GM23338 (cell line): ENCODE data around the gene MED17. TPM values are rescaled to one million over a fixed set of nuclear protein-coding genes. Genes with fewer than 3 reads are reported as not detected.

ENCODE experiments used
- ATAC-seq: fragments of 200-7000 bp; cut with Tn5 transposase; 3 replicates; pipeline ENCODE4 v1.9.1; 2020
- DNase-seq: peaks from one replicate; pipeline ENCODE4 v3.0.0-alpha.2; 2015; ENCODE audit warnings: low spot score
- H2AFZ ChIP-seq: fragments of 200-600 bp; sonication (generic); 2 replicates; pipeline ENCODE4 v1.8.0; 2016; ENCODE audit warnings: antibody characterized with exemption, mild to moderate bottlenecking, moderate library complexity
- H3F3A ChIP-seq: fragments of 200-600 bp; sonication (generic); replicated peaks from 2 replicates; pipeline ENCODE4 v1.8.0; 2017; ENCODE audit warnings: antibody characterized with exemption, mixed run types, low read depth
- H3K27ac ChIP-seq: fragments of 200-600 bp; sonication (generic); 2 replicates; pipeline ENCODE4 v1.6.1; 2016; ENCODE audit warnings: low read depth
- H3K27me3 ChIP-seq: fragments of 200-600 bp; sonication (generic); 2 replicates; pipeline ENCODE4 v1.8.0; 2016; ENCODE audit warnings: mild to moderate bottlenecking, mixed run types, moderate library complexity; ENCODE audit not compliant: insufficient read depth
- H3K36me3 ChIP-seq: fragments of 200-600 bp; sonication (generic); 2 replicates; pipeline ENCODE4 v1.8.0; 2016; ENCODE audit warnings: mild to moderate bottlenecking; ENCODE audit not compliant: insufficient read depth
- H3K4me1 ChIP-seq: fragments of 200-600 bp; sonication (generic); 2 replicates; pipeline ENCODE4 v1.8.0; 2016; ENCODE audit warnings: mild to moderate bottlenecking, moderate library complexity; ENCODE audit not compliant: insufficient read depth
- H3K4me2 ChIP-seq: fragments of 200-600 bp; sonication (generic); 2 replicates; pipeline ENCODE4 v1.7.1; 2017; ENCODE audit warnings: mixed run types
- H3K4me3 ChIP-seq: fragments of 200-600 bp; sonication (generic); 2 replicates; pipeline ENCODE4 v1.6.1; 2016; ENCODE audit warnings: mixed run types
- H3K79me2 ChIP-seq: fragments of 200-600 bp; sonication (generic); replicated peaks from 2 replicates; pipeline ENCODE4 v1.8.0; 2017; ENCODE audit warnings: mild to moderate bottlenecking; ENCODE audit not compliant: insufficient read depth
- H3K9me2 ChIP-seq: fragments of 200-600 bp; sonication (generic); 2 replicates; pipeline ENCODE4 v1.8.0; 2017; ENCODE audit not compliant: insufficient read depth
- H4K20me1 ChIP-seq: fragments of 200-600 bp; sonication (generic); replicated peaks from 2 replicates; pipeline ENCODE4 v1.8.0; 2017; ENCODE audit warnings: mild to moderate bottlenecking; ENCODE audit not compliant: insufficient read depth
- H3K27ac Mint-ChIP-seq: 2 replicates; pipeline ENCODE4 v1.8.0; 2020; ENCODE audit warnings: inconsistent platforms, mild to moderate bottlenecking, moderate library complexity, mixed read lengths
- H3K27me3 Mint-ChIP-seq: 3 replicates; pipeline ENCODE4 v1.8.0; 2022; ENCODE audit warnings: low read depth, mild to moderate bottlenecking, moderate library complexity, mixed read lengths, inconsistent platforms; ENCODE audit not compliant: insufficient read depth, poor library complexity
- H3K36me3 Mint-ChIP-seq: 3 replicates; pipeline ENCODE4 v1.8.0; 2021; ENCODE audit warnings: low read depth, mild to moderate bottlenecking, inconsistent platforms, moderate library complexity, mixed read lengths
- H3K4me1 Mint-ChIP-seq: 3 replicates; pipeline ENCODE4 v1.8.0; 2020; ENCODE audit warnings: mild to moderate bottlenecking, inconsistent platforms, mixed read lengths
- H3K4me3 Mint-ChIP-seq: 3 replicates; pipeline ENCODE4 v1.8.0; 2021; ENCODE audit warnings: moderate library complexity, mild to moderate bottlenecking, inconsistent platforms, mixed read lengths
- H3K9me3 Mint-ChIP-seq: 3 replicates; pipeline ENCODE4 v1.8.0; 2020; ENCODE audit warnings: moderate library complexity, mild to moderate bottlenecking, inconsistent platforms, mixed read lengths
- CREB1 ChIP-seq: fragments of 250-450 bp; sonication (Bioruptor Pico); IDR thresholded peaks from 2 replicates; pipeline ENCODE4 v1.5.0; 2020; ENCODE audit warnings: low read depth, mild to moderate bottlenecking, moderate library complexity
- EZH2 ChIP-seq: fragments of 200-600 bp; sonication (generic); IDR thresholded peaks from one replicate; pipeline ENCODE4 v1.8.0; 2017; ENCODE audit warnings: antibody characterized with exemption, mild to moderate bottlenecking, low read depth; ENCODE audit not compliant: unreplicated experiment
- EZH2phosphoT487 ChIP-seq: fragments of 200-600 bp; sonication (generic); IDR thresholded peaks from one replicate; pipeline ENCODE4 v1.8.1; 2018; ENCODE audit warnings: antibody characterized with exemption; ENCODE audit not compliant: unreplicated experiment
- JUNB ChIP-seq: IDR thresholded peaks from one replicate; pipeline ENCODE4 v1.6.1; 2016; ENCODE audit warnings: antibody characterized with exemption; ENCODE audit not compliant: unreplicated experiment
- NANOG ChIP-seq: IDR thresholded peaks from 2 replicates; pipeline ENCODE4 v1.6.1; 2016; ENCODE audit warnings: antibody characterized with exemption, borderline replicate concordance
- STAT1 ChIP-seq: IDR thresholded peaks from one replicate; pipeline ENCODE4 v1.6.1; 2016; ENCODE audit warnings: antibody characterized with exemption; ENCODE audit not compliant: unreplicated experiment
- ZNF114 ChIP-seq: fragments of 250-450 bp; sonication (Bioruptor Pico); IDR thresholded peaks from 2 replicates; pipeline ENCODE4 v1.5.0; 2020; ENCODE audit warnings: mild to moderate bottlenecking, moderate library complexity
- ZNF331 ChIP-seq: fragments of 250-450 bp; sonication (Bioruptor Pico); IDR thresholded peaks from 2 replicates; pipeline ENCODE4 v1.5.0; 2020; ENCODE audit warnings: low read depth, mild to moderate bottlenecking, moderate library complexity
- polyA plus RNA-seq: library from polyadenylated mRNA; unstranded; fragments of >200 nt; fragmentation: Nextera tagmentation; extraction: Ambion mirVana; gene quantifications from 2 replicates; pipeline ENCODE4 v1.2.1, GENCODE V29; 2016
- total RNA-seq: library from RNA; depleted of rRNA; stranded (reverse); fragments of >200 nt; shearing (Covaris generic); gene quantifications from 2 replicates; pipeline ENCODE4 v1.2.3, GENCODE V29; 2014
- TF ChIP-seq, protein P1 (sequence below): fragments of 250-450 bp; sonication (Bioruptor Pico); IDR thresholded peaks from 2 replicates; pipeline ENCODE4 v1.5.0; 2020; ENCODE audit warnings: mild to moderate bottlenecking, moderate library complexity
- TF ChIP-seq, protein P2 (sequence below): IDR thresholded peaks from 2 replicates; pipeline ENCODE4 v1.6.1; 2016; ENCODE audit warnings: antibody characterized with exemption
- TF ChIP-seq, protein P3 (sequence below), 2 experiments: fragments of 200-600 bp in 1 of 2; sonication (generic) in 1 of 2; conservative IDR thresholded peaks; 2 replicates each; pipeline versions ENCODE4 v1.5.1 to v1.6.1; 2016 to 2017; ENCODE audit warnings: antibody characterized with exemption in 2 of 2, low read depth in 2 of 2, mild to moderate bottlenecking in 2 of 2, moderate library complexity in 1 of 2
- TF ChIP-seq, protein P4 (sequence below): IDR thresholded peaks from one replicate; pipeline ENCODE4 v1.6.1; 2018; ENCODE audit warnings: antibody characterized with exemption; ENCODE audit not compliant: unreplicated experiment

Gene MED17
- total and polyA plus RNA-seq, 2 experiments from 2014 or later: 19.1 to 31.2 TPM

DNA sequence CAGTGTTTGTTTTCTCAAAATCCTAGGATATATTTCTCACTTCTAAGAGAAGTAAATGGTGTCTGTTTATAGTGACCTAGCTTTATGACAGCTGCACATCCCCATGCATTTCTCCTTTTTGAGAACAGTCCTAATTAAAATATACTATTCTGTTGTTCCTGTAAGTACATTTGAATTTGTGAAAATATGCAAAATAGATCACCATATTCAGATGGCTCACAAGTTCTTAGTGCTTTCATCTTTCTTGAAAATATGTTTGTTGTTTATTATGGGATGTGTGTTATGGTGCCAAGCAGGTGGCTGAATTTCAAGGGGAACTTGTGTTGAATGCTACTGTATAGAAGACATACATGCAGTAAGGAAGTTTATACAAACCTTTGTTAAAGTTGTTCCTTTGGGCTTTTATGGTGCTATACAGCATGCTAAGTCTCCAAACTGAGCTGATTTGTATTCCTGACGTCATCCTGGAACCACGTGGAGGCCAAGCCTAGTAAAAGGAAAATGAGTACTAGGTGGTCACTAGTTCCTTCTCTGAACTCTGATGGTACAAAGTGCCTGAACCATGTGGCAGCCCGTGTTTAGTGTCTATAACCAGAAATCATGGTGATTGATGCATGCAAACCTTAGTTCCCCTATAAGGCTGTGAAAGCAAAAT, 74.2 kb downstream of the MED17 start:
- no peak overlapping the region for H2AFZ ChIP-seq

More for the DNA sequence above, 74.2 kb downstream of the MED17 start:
- no peak overlapping the region for H3K4me3 Mint-ChIP-seq
- no peak overlapping the region for H3K4me3 ChIP-seq
- H4K20me1 ChIP-seq: no peaks in the 10 kb centered on the region
- H3K27me3 Mint-ChIP-seq: no peaks in the 10 kb centered on the region
- no peaks in the 10 kb centered on the region for H3K27me3 ChIP-seq
- peaks cover 37% of the 10 kb centered on the region for H3K4me1 ChIP-seq
- H3K79me2 ChIP-seq: no peaks in the 10 kb centered on the region
- H3K27ac Mint-ChIP-seq: no peak overlapping the region
- H3K9me3 Mint-ChIP-seq: no peaks in the 10 kb centered on the region; the same call in 2 of the 3 replicates
- TF ChIP-seq, protein P1, sequence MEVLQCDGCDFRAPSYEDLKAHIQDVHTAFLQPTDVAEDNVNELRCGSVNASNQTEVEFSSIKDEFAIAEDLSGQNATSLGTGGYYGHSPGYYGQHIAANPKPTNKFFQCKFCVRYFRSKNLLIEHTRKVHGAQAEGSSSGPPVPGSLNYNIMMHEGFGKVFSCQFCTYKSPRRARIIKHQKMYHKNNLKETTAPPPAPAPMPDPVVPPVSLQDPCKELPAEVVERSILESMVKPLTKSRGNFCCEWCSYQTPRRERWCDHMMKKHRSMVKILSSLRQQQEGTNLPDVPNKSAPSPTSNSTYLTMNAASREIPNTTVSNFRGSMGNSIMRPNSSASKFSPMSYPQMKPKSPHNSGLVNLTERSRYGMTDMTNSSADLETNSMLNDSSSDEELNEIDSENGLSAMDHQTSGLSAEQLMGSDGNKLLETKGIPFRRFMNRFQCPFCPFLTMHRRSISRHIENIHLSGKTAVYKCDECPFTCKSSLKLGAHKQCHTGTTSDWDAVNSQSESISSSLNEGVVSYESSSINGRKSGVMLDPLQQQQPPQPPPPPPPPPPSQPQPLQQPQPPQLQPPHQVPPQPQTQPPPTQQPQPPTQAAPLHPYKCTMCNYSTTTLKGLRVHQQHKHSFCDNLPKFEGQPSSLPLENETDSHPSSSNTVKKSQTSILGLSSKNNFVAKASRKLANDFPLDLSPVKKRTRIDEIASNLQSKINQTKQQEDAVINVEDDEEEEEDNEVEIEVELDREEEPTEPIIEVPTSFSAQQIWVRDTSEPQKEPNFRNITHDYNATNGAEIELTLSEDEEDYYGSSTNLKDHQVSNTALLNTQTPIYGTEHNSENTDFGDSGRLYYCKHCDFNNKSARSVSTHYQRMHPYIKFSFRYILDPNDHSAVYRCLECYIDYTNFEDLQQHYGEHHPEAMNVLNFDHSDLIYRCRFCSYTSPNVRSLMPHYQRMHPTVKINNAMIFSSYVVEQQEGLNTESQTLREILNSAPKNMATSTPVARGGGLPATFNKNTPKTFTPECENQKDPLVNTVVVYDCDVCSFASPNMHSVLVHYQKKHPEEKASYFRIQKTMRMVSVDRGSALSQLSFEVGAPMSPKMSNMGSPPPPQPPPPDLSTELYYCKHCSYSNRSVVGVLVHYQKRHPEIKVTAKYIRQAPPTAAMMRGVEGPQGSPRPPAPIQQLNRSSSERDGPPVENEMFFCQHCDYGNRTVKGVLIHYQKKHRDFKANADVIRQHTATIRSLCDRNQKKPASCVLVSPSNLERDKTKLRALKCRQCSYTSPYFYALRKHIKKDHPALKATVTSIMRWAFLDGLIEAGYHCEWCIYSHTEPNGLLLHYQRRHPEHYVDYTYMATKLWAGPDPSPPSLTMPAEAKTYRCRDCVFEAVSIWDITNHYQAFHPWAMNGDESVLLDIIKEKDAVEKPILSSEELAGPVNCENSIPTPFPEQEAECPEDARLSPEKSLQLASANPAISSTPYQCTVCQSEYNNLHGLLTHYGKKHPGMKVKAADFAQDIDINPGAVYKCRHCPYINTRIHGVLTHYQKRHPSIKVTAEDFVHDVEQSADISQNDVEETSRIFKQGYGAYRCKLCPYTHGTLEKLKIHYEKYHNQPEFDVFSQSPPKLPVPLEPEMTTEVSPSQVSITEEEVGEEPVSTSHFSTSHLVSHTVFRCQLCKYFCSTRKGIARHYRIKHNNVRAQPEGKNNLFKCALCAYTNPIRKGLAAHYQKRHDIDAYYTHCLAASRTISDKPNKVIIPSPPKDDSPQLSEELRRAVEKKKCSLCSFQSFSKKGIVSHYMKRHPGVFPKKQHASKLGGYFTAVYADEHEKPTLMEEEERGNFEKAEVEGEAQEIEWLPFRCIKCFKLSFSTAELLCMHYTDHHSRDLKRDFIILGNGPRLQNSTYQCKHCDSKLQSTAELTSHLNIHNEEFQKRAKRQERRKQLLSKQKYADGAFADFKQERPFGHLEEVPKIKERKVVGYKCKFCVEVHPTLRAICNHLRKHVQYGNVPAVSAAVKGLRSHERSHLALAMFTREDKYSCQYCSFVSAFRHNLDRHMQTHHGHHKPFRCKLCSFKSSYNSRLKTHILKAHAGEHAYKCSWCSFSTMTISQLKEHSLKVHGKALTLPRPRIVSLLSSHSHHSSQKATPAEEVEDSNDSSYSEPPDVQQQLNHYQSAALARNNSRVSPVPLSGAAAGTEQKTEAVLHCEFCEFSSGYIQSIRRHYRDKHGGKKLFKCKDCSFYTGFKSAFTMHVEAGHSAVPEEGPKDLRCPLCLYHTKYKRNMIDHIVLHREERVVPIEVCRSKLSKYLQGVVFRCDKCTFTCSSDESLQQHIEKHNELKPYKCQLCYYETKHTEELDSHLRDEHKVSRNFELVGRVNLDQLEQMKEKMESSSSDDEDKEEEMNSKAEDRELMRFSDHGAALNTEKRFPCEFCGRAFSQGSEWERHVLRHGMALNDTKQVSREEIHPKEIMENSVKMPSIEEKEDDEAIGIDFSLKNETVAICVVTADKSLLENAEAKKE (CRISPR knock-in tag): no peak
- TF ChIP-seq CREB1 (no peak), ZNF331 (CRISPR knock-in tag) (no peak), ZNF114 (no peak), NANOG (no peak), EZH2 (no peak), EZH2phosphoT487 (no peak), JUNB (no peak), STAT1 (no peak)
- TF ChIP-seq, protein P2, sequence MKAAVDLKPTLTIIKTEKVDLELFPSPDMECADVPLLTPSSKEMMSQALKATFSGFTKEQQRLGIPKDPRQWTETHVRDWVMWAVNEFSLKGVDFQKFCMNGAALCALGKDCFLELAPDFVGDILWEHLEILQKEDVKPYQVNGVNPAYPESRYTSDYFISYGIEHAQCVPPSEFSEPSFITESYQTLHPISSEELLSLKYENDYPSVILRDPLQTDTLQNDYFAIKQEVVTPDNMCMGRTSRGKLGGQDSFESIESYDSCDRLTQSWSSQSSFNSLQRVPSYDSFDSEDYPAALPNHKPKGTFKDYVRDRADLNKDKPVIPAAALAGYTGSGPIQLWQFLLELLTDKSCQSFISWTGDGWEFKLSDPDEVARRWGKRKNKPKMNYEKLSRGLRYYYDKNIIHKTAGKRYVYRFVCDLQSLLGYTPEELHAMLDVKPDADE: no peak
- TF ChIP-seq, protein P3, sequence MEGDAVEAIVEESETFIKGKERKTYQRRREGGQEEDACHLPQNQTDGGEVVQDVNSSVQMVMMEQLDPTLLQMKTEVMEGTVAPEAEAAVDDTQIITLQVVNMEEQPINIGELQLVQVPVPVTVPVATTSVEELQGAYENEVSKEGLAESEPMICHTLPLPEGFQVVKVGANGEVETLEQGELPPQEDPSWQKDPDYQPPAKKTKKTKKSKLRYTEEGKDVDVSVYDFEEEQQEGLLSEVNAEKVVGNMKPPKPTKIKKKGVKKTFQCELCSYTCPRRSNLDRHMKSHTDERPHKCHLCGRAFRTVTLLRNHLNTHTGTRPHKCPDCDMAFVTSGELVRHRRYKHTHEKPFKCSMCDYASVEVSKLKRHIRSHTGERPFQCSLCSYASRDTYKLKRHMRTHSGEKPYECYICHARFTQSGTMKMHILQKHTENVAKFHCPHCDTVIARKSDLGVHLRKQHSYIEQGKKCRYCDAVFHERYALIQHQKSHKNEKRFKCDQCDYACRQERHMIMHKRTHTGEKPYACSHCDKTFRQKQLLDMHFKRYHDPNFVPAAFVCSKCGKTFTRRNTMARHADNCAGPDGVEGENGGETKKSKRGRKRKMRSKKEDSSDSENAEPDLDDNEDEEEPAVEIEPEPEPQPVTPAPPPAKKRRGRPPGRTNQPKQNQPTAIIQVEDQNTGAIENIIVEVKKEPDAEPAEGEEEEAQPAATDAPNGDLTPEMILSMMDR (conservative IDR thresholded peaks at IDR 0.05; ENCODE audit: low read depth in 2 of 2): no peak
- TF ChIP-seq, protein P4, sequence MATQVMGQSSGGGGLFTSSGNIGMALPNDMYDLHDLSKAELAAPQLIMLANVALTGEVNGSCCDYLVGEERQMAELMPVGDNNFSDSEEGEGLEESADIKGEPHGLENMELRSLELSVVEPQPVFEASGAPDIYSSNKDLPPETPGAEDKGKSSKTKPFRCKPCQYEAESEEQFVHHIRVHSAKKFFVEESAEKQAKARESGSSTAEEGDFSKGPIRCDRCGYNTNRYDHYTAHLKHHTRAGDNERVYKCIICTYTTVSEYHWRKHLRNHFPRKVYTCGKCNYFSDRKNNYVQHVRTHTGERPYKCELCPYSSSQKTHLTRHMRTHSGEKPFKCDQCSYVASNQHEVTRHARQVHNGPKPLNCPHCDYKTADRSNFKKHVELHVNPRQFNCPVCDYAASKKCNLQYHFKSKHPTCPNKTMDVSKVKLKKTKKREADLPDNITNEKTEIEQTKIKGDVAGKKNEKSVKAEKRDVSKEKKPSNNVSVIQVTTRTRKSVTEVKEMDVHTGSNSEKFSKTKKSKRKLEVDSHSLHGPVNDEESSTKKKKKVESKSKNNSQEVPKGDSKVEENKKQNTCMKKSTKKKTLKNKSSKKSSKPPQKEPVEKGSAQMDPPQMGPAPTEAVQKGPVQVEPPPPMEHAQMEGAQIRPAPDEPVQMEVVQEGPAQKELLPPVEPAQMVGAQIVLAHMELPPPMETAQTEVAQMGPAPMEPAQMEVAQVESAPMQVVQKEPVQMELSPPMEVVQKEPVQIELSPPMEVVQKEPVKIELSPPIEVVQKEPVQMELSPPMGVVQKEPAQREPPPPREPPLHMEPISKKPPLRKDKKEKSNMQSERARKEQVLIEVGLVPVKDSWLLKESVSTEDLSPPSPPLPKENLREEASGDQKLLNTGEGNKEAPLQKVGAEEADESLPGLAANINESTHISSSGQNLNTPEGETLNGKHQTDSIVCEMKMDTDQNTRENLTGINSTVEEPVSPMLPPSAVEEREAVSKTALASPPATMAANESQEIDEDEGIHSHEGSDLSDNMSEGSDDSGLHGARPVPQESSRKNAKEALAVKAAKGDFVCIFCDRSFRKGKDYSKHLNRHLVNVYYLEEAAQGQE: no peak
- no peaks in the 10 kb centered on the region for H3K9me2 ChIP-seq
- no peak overlapping the region for H3K27ac ChIP-seq
- H3F3A ChIP-seq: no peaks in the 10 kb centered on the region
- no peaks in the 10 kb centered on the region for H3K36me3 ChIP-seq
- ATAC-seq: no peak
- DNase-seq: no peak
- no peaks in the 10 kb centered on the region; the same call in 1 of the 3 replicates for H3K36me3 Mint-ChIP-seq
- peaks cover 51% of the 10 kb centered on the region for H3K4me1 Mint-ChIP-seq
- no peak overlapping the region for H3K4me2 ChIP-seq
